K562 (cell line): ENCODE data around the gene RAB14. TPM values are rescaled to one million over a fixed set of nuclear protein-coding genes. Genes with fewer than 3 reads are reported as not detected.

Experiments used
- ATAC-seq: fragments of 200-7000 bp; cut with Tn5 transposase; 3 replicates; pipeline ENCODE4 v1.9.1; 2020; ENCODE audit warnings: moderate library complexity
- BruUV-seq: library from RNA; stranded (reverse); fragments of 400-500 nt; replicated peaks from 2 replicates; lab custom pipeline; 2021; lab: Mats Ljungman, UMichigan
- CTCF ChIA-PET: fragments of 300-600 bp; formaldehyde crosslinking; extraction: SDS; loops from one replicate; lab custom pipeline; 2021; ENCODE audit warnings: low intra/inter-chr PET ratio; lab: Yijun Ruan, JAX
- POLR2A ChIA-PET: fragments of 300-600, 350-650 bp; sonication (Branson Sonifier 250); formaldehyde crosslinking; extraction: SDS; loops from one replicate; lab custom pipeline; 2021; ENCODE audit warnings: antibody characterized with exemption, inconsistent platforms; lab: Yijun Ruan, JAX
- DNase-seq, 4 experiments: peaks; one replicate each; pipeline versions ENCODE4 v3.0.0 to v3.0.0-alpha.2; 2011 to 2018; ENCODE audit warnings: low spot score in 3 of 4, mixed read lengths in 3 of 4; ENCODE audit errors: extremely low read depth in 1 of 4
- FAIRE-seq: peaks from 2 replicates; lab custom pipeline; 2011; peaks lifted over from hg19 to GRCh38; lab: Jason Lieb, UNC
- H2AFZ ChIP-seq: 2 replicates; pipeline ENCODE4 v1.6.0; 2011; ENCODE audit warnings: low read depth, low read length, control low read depth, inconsistent platforms
- H3K27ac ChIP-seq: fragments of 200-600 bp; 3 replicates; pipeline ENCODE4 v1.8.0; 2011; ENCODE audit warnings: low read depth, mild to moderate bottlenecking, control low read depth, inconsistent platforms, low read length, moderate library complexity, mixed read lengths; ENCODE audit errors: extremely low read depth
- H3K27me3 ChIP-seq, 2 experiments: fragments of 300-600 bp in 1 of 2; 2 replicates in 1 of 2; 3 replicates in 1 of 2; pipeline versions ENCODE4 v1.6.0 to v1.8.0; 2011; ENCODE audit warnings: inconsistent platforms in 2 of 2, low read length in 2 of 2, mild to moderate bottlenecking in 1 of 2, mixed read lengths in 1 of 2, moderate library complexity in 1 of 2; ENCODE audit not compliant: control insufficient read depth in 2 of 2, insufficient read depth in 2 of 2
- H3K36me3 ChIP-seq: fragments of 300-600 bp; 3 replicates; pipeline ENCODE4 v1.8.0; 2011; ENCODE audit warnings: mild to moderate bottlenecking, low read length, inconsistent platforms; ENCODE audit not compliant: control insufficient read depth, insufficient read depth
- H3K4me1 ChIP-seq, 2 experiments: fragments of 200-600 bp in 1 of 2; replicated peaks in 1 of 2; 2 replicates in 1 of 2; 3 replicates in 1 of 2; pipeline versions ENCODE4 v1.5.1 to v1.8.0; 2011; ENCODE audit warnings: inconsistent platforms in 2 of 2, low read length in 2 of 2, mild to moderate bottlenecking in 1 of 2, mixed read lengths in 1 of 2, moderate library complexity in 1 of 2; ENCODE audit not compliant: control insufficient read depth in 2 of 2, insufficient read depth in 2 of 2
- H3K4me2 ChIP-seq: 2 replicates; pipeline ENCODE4 v1.6.1; 2011; ENCODE audit warnings: low read length, control low read depth, inconsistent platforms, mixed read lengths; ENCODE audit not compliant: insufficient read depth
- H3K4me3 ChIP-seq: fragments of 200-600 bp; sonication (generic), shearing (Covaris generic); 2 replicates; pipeline ENCODE4 v1.5.1; 2016; ENCODE audit warnings: control low read depth, inconsistent platforms
- H3K79me2 ChIP-seq: fragments of 200-600 bp; 3 replicates; pipeline ENCODE4 v1.8.0; 2011; ENCODE audit warnings: low read length, inconsistent platforms; ENCODE audit not compliant: control insufficient read depth, insufficient read depth
- H3K9ac ChIP-seq, 2 experiments: 2 replicates each; pipeline versions ENCODE4 v1.6.0 to v1.6.1; 2011; ENCODE audit warnings: low read depth in 2 of 2, low read length in 2 of 2, control low read depth in 1 of 2, inconsistent platforms in 1 of 2, mild to moderate bottlenecking in 1 of 2, mixed read lengths in 1 of 2; ENCODE audit not compliant: insufficient read depth in 1 of 2
- H3K9me1 ChIP-seq: one replicate; pipeline ENCODE4 v1.6.0; 2011; ENCODE audit warnings: inconsistent platforms, mild to moderate bottlenecking, low read length, moderate library complexity; ENCODE audit not compliant: control insufficient read depth, insufficient read depth
- H3K9me3 ChIP-seq: replicated peaks from 2 replicates; pipeline ENCODE4 v1.5.1; 2011; ENCODE audit warnings: low read depth, low read length, inconsistent platforms; ENCODE audit not compliant: control insufficient read depth, insufficient read depth
- H4K20me1 ChIP-seq: replicated peaks from 2 replicates; pipeline ENCODE4 v1.6.1; 2011; ENCODE audit warnings: low read length, inconsistent platforms, mixed read lengths; ENCODE audit not compliant: control insufficient read depth, insufficient read depth
- ETV5 ChIP-seq: sonication (generic); formaldehyde crosslinking; IDR thresholded peaks from 2 replicates; pipeline ENCODE4 v1.4.0; 2020; ENCODE audit warnings: low read depth, mild to moderate bottlenecking, missing genetic modification reagents
- FOXK1 ChIP-seq: sonication (generic); formaldehyde crosslinking; IDR thresholded peaks from 2 replicates; pipeline ENCODE4 v1.8.0; 2022; ENCODE audit warnings: missing genetic modification reagents, mild to moderate bottlenecking, borderline replicate concordance
- MAFF ChIP-seq: IDR thresholded peaks from 2 replicates; pipeline ENCODE4 v1.6.1; 2012; ENCODE audit warnings: low read length, improper control_type of control experiment
- OTX1 ChIP-seq: fragments of 450-650 bp; formaldehyde crosslinking; IDR thresholded peaks from 2 replicates; pipeline ENCODE4 v1.4.0; 2022; ENCODE audit warnings: mild to moderate bottlenecking
- RUNX1 ChIP-seq: sonication (generic); IDR thresholded peaks from 2 replicates; pipeline ENCODE4 v1.6.1; 2016; ENCODE audit warnings: antibody characterized with exemption, low read depth
- SRSF1 ChIP-seq: fragments of 200-400 bp; formaldehyde crosslinking; IDR thresholded peaks from 2 replicates; pipeline ENCODE4 v1.6.1; 2017; ENCODE audit warnings: mild to moderate bottlenecking, low read depth, low read length, moderate library complexity
- U2AF2 ChIP-seq: fragments of 200-400 bp; formaldehyde crosslinking; optimal IDR thresholded peaks from 2 replicates; pipeline ENCODE3; 2017; ENCODE audit warnings: low read depth, mild to moderate bottlenecking, low read length
- ZBTB17 ChIP-seq: fragments of 450-650 bp; formaldehyde crosslinking; IDR thresholded peaks from 2 replicates; pipeline ENCODE4 v1.4.0; 2020; ENCODE audit warnings: mild to moderate bottlenecking
- ZFPM2 ChIP-seq: fragments of 250-450 bp; sonication (Bioruptor Pico); IDR thresholded peaks from 2 replicates; pipeline ENCODE4 v1.5.1; 2022; ENCODE audit warnings: mild to moderate bottlenecking
- WGBS: fragments of 100-300 bp; shearing (Covaris generic); methylation state at CpG from one replicate; pipeline ENCODE4 v1.1.6; 2016; ENCODE audit warnings: low coverage, mixed read lengths; ENCODE audit not compliant: insufficient coverage; ENCODE audit errors: missing lambda C conversion rate; 5-methylcytosine and 5-hydroxymethylcytosine counted together
- in situ Hi-C: fragments of 300-500 bp; cut with MboI; formaldehyde crosslinking; loops from 4 replicates; pipeline ENCODE4 v1.15.0; 2018; ENCODE audit warnings: inconsistent platforms, mixed read lengths
- intact Hi-C: fragments of 100-400 bp; cut with micrococcal nuclease; formaldehyde crosslinking; loops from 2 replicates; pipeline ENCODE4 v1.14.2; 2022
- polyA plus RNA-seq, 8 experiments: library from polyadenylated mRNA; depleted of rRNA in 4 of 8; stranded (reverse) in 5 of 8; unstranded in 3 of 8; fragments of >200 nt; fragmentation: Nextera tagmentation in 2 of 8; fragmentation: Illumina TruSeq in 1 of 8; extraction: Ambion mirVana in 2 of 8; extraction: Trizol in 1 of 8; gene quantifications; 2 replicates each; pipeline versions ENCODE4 v1.2.1 to v1.2.3, GENCODE V29; 2011 to 2014; ENCODE audit warnings: inconsistent platforms in 1 of 8, missing spikeins in 1 of 8
- total RNA-seq, 7 experiments: library from RNA; depleted of rRNA in 6 of 7; stranded (reverse); fragments of >200 nt in 6 of 7; fragmentation: Illumina TruSeq in 2 of 7; extraction: Trizol in 2 of 7; gene quantifications; 2 replicates each; pipeline versions ENCODE4 v1.2.1 to v1.2.3, GENCODE V29; 2011 to 2021; ENCODE audit warnings: low replicate concordance in 1 of 7
- TF ChIP-seq, protein P1 (sequence below): conservative IDR thresholded peaks from 2 replicates; pipeline ENCODE4 v1.6.1; 2011; ENCODE audit warnings: low read depth, mild to moderate bottlenecking, low read length; ENCODE audit not compliant: control insufficient read depth
- TF ChIP-seq, protein P2 (sequence below): fragments of 450-650 bp; IDR thresholded peaks from 2 replicates; pipeline ENCODE4 v1.7.1; 2018; ENCODE audit warnings: mild to moderate bottlenecking, low read depth; ENCODE audit not compliant: partially characterized antibody
- TF ChIP-seq, protein P3 (sequence below): sonication (generic); formaldehyde crosslinking; IDR thresholded peaks from 2 replicates; pipeline ENCODE4 v1.4.0; 2020; ENCODE audit warnings: mild to moderate bottlenecking, missing genetic modification reagents
- TF ChIP-seq, protein P4 (sequence below): fragments of 450-650 bp; conservative IDR thresholded peaks from 2 replicates; pipeline ENCODE4 v1.6.1; 2016; ENCODE audit warnings: missing genetic modification characterization, low read depth, mild to moderate bottlenecking, missing compliant biosample characterization, moderate library complexity

RAB14 gene
- total and polyA plus RNA-seq, 9 of the 15 experiments (the other 6 are each of a cell fraction or from before 2014, with no cell fraction given), result 10.3 to 41.8 (median 20.9) TPM

DNA sequence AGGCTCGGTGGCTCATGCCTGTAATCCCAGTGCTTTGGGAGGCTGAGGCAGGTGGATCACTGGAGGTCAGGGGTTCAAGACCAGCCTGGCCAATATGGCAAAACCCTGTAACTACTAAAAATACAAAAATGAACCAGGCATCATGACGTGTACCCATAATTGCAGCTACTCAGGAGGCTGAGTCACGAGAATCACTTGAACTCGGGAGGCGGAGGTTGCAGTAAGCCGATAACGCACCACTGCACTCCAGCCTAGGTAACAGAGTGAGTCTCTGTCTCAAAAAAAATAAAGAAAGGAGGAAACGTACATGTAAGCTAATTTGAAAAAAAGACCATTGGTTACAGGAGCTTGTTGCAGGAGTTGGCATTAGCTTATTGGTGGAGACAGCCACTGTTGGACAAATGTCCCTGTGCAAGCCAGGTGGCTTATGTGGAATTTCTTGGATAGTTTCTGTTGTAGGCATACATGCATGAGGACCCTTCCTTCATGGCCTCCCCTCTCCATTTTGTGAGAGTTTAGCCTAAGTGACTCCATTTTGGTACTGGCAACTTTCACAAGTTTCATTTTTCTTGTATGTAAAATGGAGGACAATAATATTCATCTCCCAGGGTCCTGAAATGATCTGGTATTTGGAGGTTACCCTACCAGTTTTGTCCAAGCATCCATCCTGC, 16.8 kb upstream of the RAB14 start:
- no TSS peak for BruUV-seq
- no peaks in the 10 kb centered on the region for H4K20me1 ChIP-seq
- H3K27me3 ChIP-seq, result no peaks in the 10 kb centered on the region
- 8% methylated on average over 8 of the region's 8 CpGs for WGBS
- DNase-seq, result peak in 1 of 4 experiments; percentile 70
- in situ Hi-C loops (loop anchor here (5.0 kb wide), 2 partner anchors 99 to 179 kb away; no protein-coding TSS in a partner anchor), intact Hi-C loops (loop anchor here (10.0 kb wide), 1 partner anchor 316 kb away; no protein-coding TSS in a partner anchor)
- no peak overlapping the region for H3K4me3 ChIP-seq
- H3K36me3 ChIP-seq, result no peaks in the 10 kb centered on the region
- peaks cover 0 to 22% of the 10 kb centered on the region in 2 experiments; a peak in 3 of 5 replicates for H3K4me1 ChIP-seq
- H3K27ac ChIP-seq, result peak overlapping the region; percentile 50; the same call in 2 of the 3 replicates
- no peaks in the 10 kb centered on the region for H3K9me1 ChIP-seq
- peak overlapping the region; percentile 42 for H3K4me2 ChIP-seq
- peak; percentile 72 for ATAC-seq
- peak overlapping the region in 1 of 2 experiments; percentile 28; a peak in 1 of 4 replicates for H3K9ac ChIP-seq
- ChIA-PET CTCF (no interaction called here), POLR2A (interaction anchor here (0.7 to 1.2 kb wide), 3 partner anchors 16 to 181 kb away, joined by 3 to 4 read pairs (median 3); no protein-coding TSS in a partner anchor)
- peak; percentile 95 for FAIRE-seq
- no peaks in the 10 kb centered on the region for H3K9me3 ChIP-seq
- H3K79me2 ChIP-seq, result no peaks in the 10 kb centered on the region
- peak overlapping the region; percentile 73 for H2AFZ ChIP-seq
- TF ChIP-seq ZFPM2 (CRISPR knock-in tag), result peak; percentile 79; the same call in 1 of the 2 replicates
- TF ChIP-seq, protein P1, sequence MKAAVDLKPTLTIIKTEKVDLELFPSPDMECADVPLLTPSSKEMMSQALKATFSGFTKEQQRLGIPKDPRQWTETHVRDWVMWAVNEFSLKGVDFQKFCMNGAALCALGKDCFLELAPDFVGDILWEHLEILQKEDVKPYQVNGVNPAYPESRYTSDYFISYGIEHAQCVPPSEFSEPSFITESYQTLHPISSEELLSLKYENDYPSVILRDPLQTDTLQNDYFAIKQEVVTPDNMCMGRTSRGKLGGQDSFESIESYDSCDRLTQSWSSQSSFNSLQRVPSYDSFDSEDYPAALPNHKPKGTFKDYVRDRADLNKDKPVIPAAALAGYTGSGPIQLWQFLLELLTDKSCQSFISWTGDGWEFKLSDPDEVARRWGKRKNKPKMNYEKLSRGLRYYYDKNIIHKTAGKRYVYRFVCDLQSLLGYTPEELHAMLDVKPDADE, result no peak
- no peak for TF ChIP-seq OTX1 (CRISPR knock-in tag)
- TF ChIP-seq U2AF2, result no peak
- TF ChIP-seq, protein P2, sequence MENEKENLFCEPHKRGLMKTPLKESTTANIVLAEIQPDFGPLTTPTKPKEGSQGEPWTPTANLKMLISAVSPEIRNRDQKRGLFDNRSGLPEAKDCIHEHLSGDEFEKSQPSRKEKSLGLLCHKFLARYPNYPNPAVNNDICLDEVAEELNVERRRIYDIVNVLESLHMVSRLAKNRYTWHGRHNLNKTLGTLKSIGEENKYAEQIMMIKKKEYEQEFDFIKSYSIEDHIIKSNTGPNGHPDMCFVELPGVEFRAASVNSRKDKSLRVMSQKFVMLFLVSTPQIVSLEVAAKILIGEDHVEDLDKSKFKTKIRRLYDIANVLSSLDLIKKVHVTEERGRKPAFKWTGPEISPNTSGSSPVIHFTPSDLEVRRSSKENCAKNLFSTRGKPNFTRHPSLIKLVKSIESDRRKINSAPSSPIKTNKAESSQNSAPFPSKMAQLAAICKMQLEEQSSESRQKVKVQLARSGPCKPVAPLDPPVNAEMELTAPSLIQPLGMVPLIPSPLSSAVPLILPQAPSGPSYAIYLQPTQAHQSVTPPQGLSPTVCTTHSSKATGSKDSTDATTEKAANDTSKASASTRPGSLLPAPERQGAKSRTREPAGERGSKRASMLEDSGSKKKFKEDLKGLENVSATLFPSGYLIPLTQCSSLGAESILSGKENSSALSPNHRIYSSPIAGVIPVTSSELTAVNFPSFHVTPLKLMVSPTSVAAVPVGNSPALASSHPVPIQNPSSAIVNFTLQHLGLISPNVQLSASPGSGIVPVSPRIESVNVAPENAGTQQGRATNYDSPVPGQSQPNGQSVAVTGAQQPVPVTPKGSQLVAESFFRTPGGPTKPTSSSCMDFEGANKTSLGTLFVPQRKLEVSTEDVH, result no peak
- TF ChIP-seq FOXK1 (CRISPR knock-in tag), result no peak
- no peak for TF ChIP-seq RUNX1
- no peak for TF ChIP-seq SRSF1
- TF ChIP-seq, protein P3, sequence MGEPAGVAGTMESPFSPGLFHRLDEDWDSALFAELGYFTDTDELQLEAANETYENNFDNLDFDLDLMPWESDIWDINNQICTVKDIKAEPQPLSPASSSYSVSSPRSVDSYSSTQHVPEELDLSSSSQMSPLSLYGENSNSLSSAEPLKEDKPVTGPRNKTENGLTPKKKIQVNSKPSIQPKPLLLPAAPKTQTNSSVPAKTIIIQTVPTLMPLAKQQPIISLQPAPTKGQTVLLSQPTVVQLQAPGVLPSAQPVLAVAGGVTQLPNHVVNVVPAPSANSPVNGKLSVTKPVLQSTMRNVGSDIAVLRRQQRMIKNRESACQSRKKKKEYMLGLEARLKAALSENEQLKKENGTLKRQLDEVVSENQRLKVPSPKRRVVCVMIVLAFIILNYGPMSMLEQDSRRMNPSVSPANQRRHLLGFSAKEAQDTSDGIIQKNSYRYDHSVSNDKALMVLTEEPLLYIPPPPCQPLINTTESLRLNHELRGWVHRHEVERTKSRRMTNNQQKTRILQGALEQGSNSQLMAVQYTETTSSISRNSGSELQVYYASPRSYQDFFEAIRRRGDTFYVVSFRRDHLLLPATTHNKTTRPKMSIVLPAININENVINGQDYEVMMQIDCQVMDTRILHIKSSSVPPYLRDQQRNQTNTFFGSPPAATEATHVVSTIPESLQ (CRISPR knock-in tag), result no peak
- peak; percentile 35; the same call in 1 of the 2 replicates for TF ChIP-seq MAFF
- TF ChIP-seq, protein P4, sequence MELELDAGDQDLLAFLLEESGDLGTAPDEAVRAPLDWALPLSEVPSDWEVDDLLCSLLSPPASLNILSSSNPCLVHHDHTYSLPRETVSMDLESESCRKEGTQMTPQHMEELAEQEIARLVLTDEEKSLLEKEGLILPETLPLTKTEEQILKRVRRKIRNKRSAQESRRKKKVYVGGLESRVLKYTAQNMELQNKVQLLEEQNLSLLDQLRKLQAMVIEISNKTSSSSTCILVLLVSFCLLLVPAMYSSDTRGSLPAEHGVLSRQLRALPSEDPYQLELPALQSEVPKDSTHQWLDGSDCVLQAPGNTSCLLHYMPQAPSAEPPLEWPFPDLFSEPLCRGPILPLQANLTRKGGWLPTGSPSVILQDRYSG, result peak; percentile 95
- TF ChIP-seq ZBTB17, result peak; percentile 90
- TF ChIP-seq ETV5, result no peak
